Neuronal stem cell (in vitro differentiated cells): Measurements from ENCODE around the gene TOPBP1.

Source experiments
- DNase-seq: peaks from one replicate; pipeline ENCODE4 v3.0.0-alpha.2; 2013; ENCODE audit warnings: low spot score
- H2AFZ ChIP-seq: one replicate; pipeline ENCODE4 v1.6.1; 2013; ENCODE audit warnings: mild to moderate bottlenecking, low read length, inconsistent platforms
- H2AK5ac ChIP-seq: 2 replicates; pipeline ENCODE4 v1.6.1; 2013; ENCODE audit warnings: low read depth, mild to moderate bottlenecking, inconsistent platforms, low read length, moderate library complexity, mixed read lengths
- H2BK120ac ChIP-seq: 2 replicates; pipeline ENCODE4 v1.6.1; 2013; ENCODE audit warnings: low read depth, mild to moderate bottlenecking, inconsistent platforms, low read length, moderate library complexity, mixed read lengths
- H2BK12ac ChIP-seq: one replicate; pipeline ENCODE4 v1.6.1; 2013; ENCODE audit warnings: low read length, inconsistent platforms
- H2BK15ac ChIP-seq: 2 replicates; pipeline ENCODE4 v1.6.1; 2013; ENCODE audit warnings: mild to moderate bottlenecking, low read length, inconsistent platforms, mixed read lengths
- H2BK5ac ChIP-seq: one replicate; pipeline ENCODE4 v1.6.1; 2013; ENCODE audit warnings: inconsistent platforms, mild to moderate bottlenecking, low read length, moderate library complexity
- H3K14ac ChIP-seq: one replicate; pipeline ENCODE4 v1.6.1; 2013; ENCODE audit warnings: low read length, inconsistent platforms
- H3K18ac ChIP-seq: 2 replicates; pipeline ENCODE4 v1.6.1; 2013; ENCODE audit warnings: low read length, inconsistent platforms
- H3K23ac ChIP-seq: 2 replicates; pipeline ENCODE4 v1.6.1; 2013; ENCODE audit warnings: low read depth, mild to moderate bottlenecking, mixed read lengths, low read length, inconsistent platforms; ENCODE audit not compliant: poor library complexity
- H3K27ac ChIP-seq: replicated peaks from 3 replicates; pipeline ENCODE4 v1.5.1; 2013; ENCODE audit warnings: low read length, inconsistent platforms
- H3K27me3 ChIP-seq, 3 experiments: 2 replicates each; pipeline ENCODE4 v1.6.1; 2013; ENCODE audit warnings: low read length in 3 of 3, mild to moderate bottlenecking in 2 of 3, inconsistent platforms in 1 of 3, low read depth in 1 of 3, mixed read lengths in 1 of 3, moderate library complexity in 1 of 3; ENCODE audit not compliant: control insufficient read depth in 3 of 3, insufficient read depth in 3 of 3
- H3K36me3 ChIP-seq, 2 donors: replicated peaks in 1 of 2; 2 replicates each; pipeline ENCODE4 v1.6.1; 2013; ENCODE audit warnings: low read length in 2 of 2; ENCODE audit not compliant: control insufficient read depth in 2 of 2, insufficient read depth in 2 of 2
- H3K4ac ChIP-seq: 2 replicates; pipeline ENCODE4 v1.6.1; 2013; ENCODE audit warnings: inconsistent platforms, mild to moderate bottlenecking, low read length, moderate library complexity
- H3K4me1 ChIP-seq, 2 donors: 1 replicate in 1 of 2; 2 replicates in 1 of 2; pipeline ENCODE4 v1.6.1; 2013; ENCODE audit warnings: low read length in 2 of 2, low read depth in 1 of 2; ENCODE audit not compliant: control insufficient read depth in 2 of 2, insufficient read depth in 1 of 2
- H3K4me2 ChIP-seq: one replicate; pipeline ENCODE4 v1.6.1; 2013; ENCODE audit warnings: mild to moderate bottlenecking, low read length, inconsistent platforms; ENCODE audit not compliant: insufficient read depth, poor library complexity, severe bottlenecking
- H3K4me3 ChIP-seq, 2 donors: 2 replicates each; pipeline ENCODE4 v1.5.1; 2013; ENCODE audit warnings: low read length in 2 of 2, mild to moderate bottlenecking in 2 of 2, inconsistent platforms in 1 of 2, moderate library complexity in 1 of 2
- H3K79me1 ChIP-seq: one replicate; pipeline ENCODE4 v1.6.1; 2013; ENCODE audit warnings: low read depth, mild to moderate bottlenecking, inconsistent platforms, low read length, moderate library complexity
- H3K9ac ChIP-seq: one replicate; pipeline ENCODE4 v1.6.1; 2013; ENCODE audit warnings: mild to moderate bottlenecking, low read depth, low read length, inconsistent platforms; ENCODE audit not compliant: poor library complexity
- H3K9me3 ChIP-seq, 2 donors: replicated peaks in 1 of 2; 2 replicates each; pipeline versions ENCODE3 to v1.6.1; 2013; ENCODE audit warnings: low read length in 2 of 2, mild to moderate bottlenecking in 2 of 2, inconsistent platforms in 1 of 2, low read depth in 1 of 2, mixed read lengths in 1 of 2, moderate library complexity in 1 of 2; ENCODE audit not compliant: control insufficient read depth in 2 of 2, insufficient read depth in 1 of 2
- H4K8ac ChIP-seq: one replicate; pipeline ENCODE4 v1.6.1; 2013; ENCODE audit warnings: low read depth, mild to moderate bottlenecking, inconsistent platforms, low read length, moderate library complexity
- H4K91ac ChIP-seq: one replicate; pipeline ENCODE4 v1.6.1; 2013; ENCODE audit warnings: low read length, low read depth, mild to moderate bottlenecking, inconsistent platforms; ENCODE audit not compliant: poor library complexity
- WGBS, 2 donors: extraction: QIAGEN DNeasy Blood & Tissue Kit; methylation state at CpG; one replicate each; pipeline ENCODE4 v1.1.7; 2013; ENCODE audit warnings: missing lambda C conversion rate in 2 of 2, mixed read lengths in 1 of 2; ENCODE audit not compliant: insufficient read length in 2 of 2, insufficient replicate concordance in 1 of 2; ENCODE audit errors: extremely low coverage in 2 of 2; 5-methylcytosine and 5-hydroxymethylcytosine counted together

TOPBP1 gene

GRCh38 chr3:133699467-133699866 is 37.7 kb upstream of the TOPBP1 start:
- no peak overlapping the region for H2BK120ac ChIP-seq
- H3K4me2 ChIP-seq: no peak overlapping the region
- H2BK15ac ChIP-seq: no peak overlapping the region
- no peak overlapping the region for H3K4me3 ChIP-seq
- H3K14ac ChIP-seq: no peak overlapping the region
- H2BK12ac ChIP-seq: no peak overlapping the region
- H3K27me3 ChIP-seq: peaks cover 0 to 77% (median 0%) of the 10 kb centered on the region in 3 experiments
- no peak overlapping the region for H4K8ac ChIP-seq
- H3K36me3 ChIP-seq: no peaks in the 10 kb centered on the region
- no peak overlapping the region for H3K18ac ChIP-seq
- no CpG with 5 or more reads among the region's 2 CpGs for WGBS, 2 donors
- H4K91ac ChIP-seq: no peak overlapping the region
- no peak overlapping the region for H3K27ac ChIP-seq
- H3K23ac ChIP-seq: no peak overlapping the region
- DNase-seq: no peak
- no peaks in the 10 kb centered on the region for H3K9me3 ChIP-seq
- H3K79me1 ChIP-seq: no peaks in the 10 kb centered on the region
- no peak overlapping the region for H3K4ac ChIP-seq
- peaks cover 0 to 3% of the 10 kb centered on the region in 2 donors for H3K4me1 ChIP-seq
- H2AFZ ChIP-seq: no peak overlapping the region
- no peak overlapping the region for H2BK5ac ChIP-seq
- no peak overlapping the region for H2AK5ac ChIP-seq
- H3K9ac ChIP-seq: no peak overlapping the region

- no CpG with 5 or more reads among the region's 2 CpGs for WGBS, 2 donors
- no peak for DNase-seq
- H4K8ac ChIP-seq: no peak overlapping the region
Measured at GRCh38 chr3:133697960-133698359, 36.2 kb upstream of the TOPBP1 start.

GRCh38 chr3:133695560-133696171 is 33.9 kb upstream of the TOPBP1 start:
- Histone ChIP-seq H3K4me1 (no peaks in the 10 kb centered on the region), H4K91ac (no peak overlapping the region), H3K4me3 (no peak overlapping the region), H3K79me1 (no peaks in the 10 kb centered on the region), H3K27ac (no peak overlapping the region), H3K23ac (no peak overlapping the region), H2BK120ac (no peak overlapping the region), H2BK5ac (no peak overlapping the region), H3K9ac (no peak overlapping the region), H3K18ac (no peak overlapping the region), H2AFZ (no peak overlapping the region), H3K14ac (no peak overlapping the region), H3K27me3 (peaks cover 0 to 90% (median 0%) of the 10 kb centered on the region in 3 experiments), H4K8ac (no peak overlapping the region), H2BK12ac (no peak overlapping the region), H2AK5ac (no peak overlapping the region), H3K4me2 (no peak overlapping the region), H3K36me3 (no peaks in the 10 kb centered on the region), H3K9me3 (no peaks in the 10 kb centered on the region), H3K4ac (no peak overlapping the region), H2BK15ac (no peak overlapping the region)
- WGBS, 2 donors: no CpG with 5 or more reads among the region's 3 CpGs
- no peak for DNase-seq

More at GRCh38 chr3:133697960-133698359, 36.2 kb upstream of the TOPBP1 start:
- no peaks in the 10 kb centered on the region for H3K79me1 ChIP-seq
- peaks cover 0 to 88% (median 0%) of the 10 kb centered on the region in 3 experiments for H3K27me3 ChIP-seq
- H3K9me3 ChIP-seq: no peaks in the 10 kb centered on the region
- H3K18ac ChIP-seq: no peak overlapping the region
- H2BK12ac ChIP-seq: no peak overlapping the region
- no peaks in the 10 kb centered on the region for H3K4me1 ChIP-seq
- no peak overlapping the region for H3K14ac ChIP-seq
- no peak overlapping the region for H3K23ac ChIP-seq
- H2BK5ac ChIP-seq: no peak overlapping the region
- H3K27ac ChIP-seq: no peak overlapping the region
- H3K9ac ChIP-seq: no peak overlapping the region
- no peak overlapping the region for H3K4me2 ChIP-seq
- H3K36me3 ChIP-seq: no peaks in the 10 kb centered on the region
- no peak overlapping the region for H2BK15ac ChIP-seq
- no peak overlapping the region for H2BK120ac ChIP-seq
- no peak overlapping the region for H3K4ac ChIP-seq
- H4K91ac ChIP-seq: no peak overlapping the region
- H2AFZ ChIP-seq: no peak overlapping the region
- no peak overlapping the region for H2AK5ac ChIP-seq
- no peak overlapping the region for H3K4me3 ChIP-seq

DNA sequence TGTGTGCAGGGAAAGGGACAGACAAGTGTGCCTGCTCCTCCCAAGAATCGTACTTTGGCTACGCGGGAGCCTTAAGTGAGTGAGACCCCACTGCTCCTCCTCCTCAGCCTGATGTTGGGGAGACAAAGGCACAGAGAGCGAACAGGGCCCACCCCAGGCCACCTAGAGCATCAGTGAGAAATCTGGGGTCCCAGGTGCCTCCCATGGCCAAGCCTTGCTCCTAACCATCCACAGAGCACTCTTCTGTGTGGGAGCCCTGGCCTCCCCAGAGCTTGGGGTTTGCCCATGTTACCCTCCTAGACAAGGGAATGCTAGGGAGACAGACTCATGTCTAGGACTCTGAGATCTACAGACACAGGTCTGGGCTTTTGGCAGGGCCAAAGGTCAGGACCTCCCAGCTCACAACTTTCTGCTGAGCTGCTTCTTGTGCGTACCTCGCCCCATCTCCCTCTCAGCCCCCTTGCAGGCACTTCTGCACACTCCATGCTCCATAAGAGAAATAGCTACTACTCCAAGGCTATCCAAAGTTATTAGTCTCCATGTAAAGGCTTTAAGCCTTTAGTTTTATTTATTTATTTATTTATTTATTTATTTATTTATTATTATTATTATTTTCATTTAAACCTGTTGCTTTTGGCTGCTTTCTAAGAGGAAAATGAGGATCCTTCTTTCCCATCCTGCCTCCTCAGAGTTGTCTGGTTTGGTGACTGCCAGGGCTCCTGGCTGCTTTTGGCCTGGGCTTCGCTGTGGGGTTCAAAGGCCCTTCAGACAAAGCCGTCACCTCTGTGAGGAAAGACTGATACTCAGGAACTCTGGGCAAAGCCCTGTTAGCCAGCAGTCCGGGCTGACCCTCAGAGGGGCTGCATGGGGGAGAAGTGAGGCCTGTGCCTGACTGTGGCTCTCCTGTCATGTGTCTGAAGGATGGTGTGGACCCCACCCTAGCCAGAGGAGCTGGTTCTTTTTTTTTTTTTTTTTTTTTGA is 32.8 kb upstream of the TOPBP1 start:
- Histone ChIP-seq H2BK120ac (no peak overlapping the region), H2BK15ac (peak overlapping the region; percentile 24), H3K36me3 (no peaks in the 10 kb centered on the region), H2AFZ (no peak overlapping the region), H3K23ac (no peak overlapping the region), H3K4me2 (no peak overlapping the region), H3K14ac (no peak overlapping the region), H2BK12ac (no peak overlapping the region), H4K8ac (no peak overlapping the region), H3K79me1 (no peaks in the 10 kb centered on the region), H3K18ac (no peak overlapping the region), H3K27ac (no peak overlapping the region), H2AK5ac (no peak overlapping the region), H3K4ac (no peak overlapping the region), H3K27me3 (peaks cover 0 to 89% (median 0%) of the 10 kb centered on the region in 3 experiments), H2BK5ac (no peak overlapping the region), H4K91ac (no peak overlapping the region), H3K4me3 (no peak overlapping the region), H3K9me3 (no peaks in the 10 kb centered on the region), H3K4me1 (no peaks in the 10 kb centered on the region), H3K9ac (peak overlapping the region; percentile 10)
- DNase-seq: no peak
- WGBS, 2 donors: no CpG with 5 or more reads among the region's 9 CpGs
